Upper lobe of left lung (tissue), 4 donors: ENCODE data around the gene ARAF.

Source experiments
- CTCF ChIP-seq, 6 experiments: fragments of 450-650 bp in 4 of 6; fragments of 200-600 bp in 2 of 6; sonication (generic) in 2 of 6; IDR thresholded peaks; one replicate each; pipeline ENCODE4 v1.5.1; 2016 to 2019; ENCODE audit warnings: antibody characterized with exemption in 6 of 6
- POLR2A ChIP-seq, 4 donors: fragments of 450-650 bp; IDR thresholded peaks; one replicate each; pipeline ENCODE4 v1.5.1; 2016 to 2017; ENCODE audit warnings: antibody characterized with exemption in 4 of 4, mild to moderate bottlenecking in 2 of 4
- POLR2AphosphoS5 ChIP-seq, 2 donors: sonication (generic); formaldehyde crosslinking; IDR thresholded peaks; one replicate each; pipeline ENCODE4 v1.5.1; 2017; ENCODE audit warnings: antibody characterized with exemption in 2 of 2

- TF ChIP-seq POLR2A (IDR thresholded peaks at IDR 0.05) (no peak), CTCF (IDR thresholded peaks at IDR 0.05) (no peak), POLR2AphosphoS5 (IDR thresholded peaks at IDR 0.05) (no peak)
Observed at GRCh38 chrX:47587906-47588735, 27.1 kb downstream of the ARAF start.
